C4-2B (cell line): ENCODE results near the gene TNFRSF21.

Source experiments
- H3K27ac ChIP-seq: fragments of 450-650 bp; 2 replicates; pipeline ENCODE4 v1.5.1; 2017
- CTCF ChIP-seq: fragments of 450-650 bp; conservative IDR thresholded peaks from 2 replicates; pipeline ENCODE4 v1.5.1; 2017; ENCODE audit warnings: mild to moderate bottlenecking
- ZFX ChIP-seq: fragments of 450-650 bp; IDR thresholded peaks from 2 replicates; pipeline ENCODE4 v1.6.1; 2017

TNFRSF21 gene

DNA sequence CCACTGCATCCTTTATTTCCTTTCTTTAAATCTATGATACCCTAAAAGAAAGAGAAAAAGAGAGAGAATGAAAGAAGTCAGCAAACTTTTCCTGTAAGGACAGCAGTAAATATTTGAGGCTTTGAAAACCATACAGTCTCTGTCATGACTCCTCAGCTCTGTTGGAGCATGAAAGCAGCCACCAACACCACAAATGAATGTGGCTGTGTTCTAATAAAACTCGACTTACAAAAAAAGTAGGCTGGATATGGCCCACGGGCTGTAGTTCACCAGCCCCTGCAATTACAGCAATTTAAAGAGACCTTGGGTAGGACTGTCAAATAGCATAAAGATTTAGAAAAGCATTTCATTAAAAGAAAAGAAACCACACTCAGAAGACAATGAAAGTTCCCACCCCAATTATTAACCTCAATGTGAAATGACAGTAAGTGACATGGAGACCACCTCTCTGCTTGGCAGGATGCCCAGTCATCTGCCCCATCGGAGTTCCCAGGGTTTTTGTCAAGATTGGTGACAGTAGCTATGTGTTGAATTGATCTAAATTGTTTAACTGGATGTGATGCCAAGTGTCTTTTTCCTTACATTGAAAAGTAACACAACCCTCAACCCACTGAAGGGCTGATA, 50.9 kb downstream of the TNFRSF21 start:
- no peak overlapping the region for H3K27ac ChIP-seq
- TF ChIP-seq CTCF: no peak
- TF ChIP-seq ZFX: no peak

DNA sequence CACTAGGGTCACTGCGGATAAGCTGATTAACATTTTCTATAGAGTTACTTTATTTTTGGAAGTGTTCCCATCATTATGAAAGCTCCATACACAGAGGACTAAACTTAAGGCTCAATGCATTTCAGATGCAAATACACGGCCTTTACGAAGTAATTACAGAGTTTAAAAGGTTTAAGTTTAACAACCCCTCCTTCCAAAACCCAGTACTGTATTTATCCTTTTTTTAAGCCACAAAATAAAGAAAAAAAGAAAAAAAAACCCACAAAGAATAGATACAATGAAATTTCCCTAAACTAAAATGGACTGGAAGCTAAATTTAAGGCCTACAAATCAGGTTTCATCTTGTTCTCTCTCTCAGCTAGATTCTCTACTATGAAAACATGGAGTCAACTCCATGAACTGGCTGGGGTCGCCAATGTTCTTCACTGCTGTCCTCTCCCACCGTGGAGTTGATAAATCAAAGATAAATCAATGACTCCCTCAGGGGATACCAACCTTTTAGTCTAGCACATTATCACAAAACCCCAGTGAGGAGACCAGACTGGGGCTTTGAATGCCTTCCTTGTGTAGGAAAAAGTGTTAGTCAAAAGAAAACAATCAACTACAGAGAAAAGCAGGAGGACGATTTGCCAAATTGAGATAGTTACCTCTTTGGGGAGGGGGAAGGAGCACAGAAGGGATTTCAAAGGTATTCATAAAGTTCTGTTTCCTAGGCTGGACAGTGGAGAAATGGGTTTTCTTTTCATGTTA, 52.5 kb downstream of the TNFRSF21 start:
- no peak for TF ChIP-seq CTCF
- TF ChIP-seq ZFX: no peak

DNA sequence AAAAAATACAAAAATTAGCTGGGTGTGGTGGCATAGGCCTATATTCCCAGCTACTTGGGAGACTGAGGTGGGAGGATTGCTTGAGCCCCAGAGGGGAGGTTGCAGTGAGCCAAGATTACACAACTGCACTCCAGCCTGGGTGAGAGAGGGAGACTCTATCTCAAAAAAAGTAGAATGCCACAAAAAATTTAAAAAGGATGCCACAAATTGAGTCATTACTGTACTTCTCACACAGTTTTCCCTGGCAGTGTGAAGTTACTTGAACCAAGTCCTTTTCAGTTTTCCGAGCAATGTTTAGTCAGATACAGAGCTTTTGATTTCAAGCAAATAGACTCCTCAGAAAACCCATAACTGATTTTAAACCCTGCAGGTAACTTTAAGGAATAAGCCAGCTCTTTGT, 53.3 kb downstream of the TNFRSF21 start:
- H3K27ac ChIP-seq: no peak overlapping the region
- TF ChIP-seq CTCF: no peak
- no peak for TF ChIP-seq ZFX

More for the DNA sequence above, 52.5 kb downstream of the TNFRSF21 start:
- H3K27ac ChIP-seq: no peak overlapping the region

DNA sequence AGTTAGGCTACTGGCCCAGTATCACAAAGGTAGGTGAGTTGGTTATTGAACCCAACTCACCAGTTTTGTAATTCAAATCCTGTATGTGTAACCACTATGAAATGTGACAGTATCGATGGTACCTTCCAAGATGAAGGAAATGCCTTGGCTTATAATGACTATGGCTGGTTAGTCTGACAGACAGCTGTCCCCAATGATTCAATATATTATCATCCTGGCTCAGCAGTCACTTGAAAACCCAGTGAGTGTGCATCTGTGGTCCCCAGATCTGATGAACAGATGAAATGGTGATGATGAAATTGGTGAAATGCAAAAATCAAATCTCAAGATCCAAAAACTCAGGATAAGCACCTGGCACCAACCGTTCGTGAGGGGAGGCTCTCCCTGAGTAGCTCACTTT, 54.8 kb downstream of the TNFRSF21 start:
- TF ChIP-seq CTCF: no peak
- TF ChIP-seq ZFX: no peak
- no peak overlapping the region for H3K27ac ChIP-seq

DNA sequence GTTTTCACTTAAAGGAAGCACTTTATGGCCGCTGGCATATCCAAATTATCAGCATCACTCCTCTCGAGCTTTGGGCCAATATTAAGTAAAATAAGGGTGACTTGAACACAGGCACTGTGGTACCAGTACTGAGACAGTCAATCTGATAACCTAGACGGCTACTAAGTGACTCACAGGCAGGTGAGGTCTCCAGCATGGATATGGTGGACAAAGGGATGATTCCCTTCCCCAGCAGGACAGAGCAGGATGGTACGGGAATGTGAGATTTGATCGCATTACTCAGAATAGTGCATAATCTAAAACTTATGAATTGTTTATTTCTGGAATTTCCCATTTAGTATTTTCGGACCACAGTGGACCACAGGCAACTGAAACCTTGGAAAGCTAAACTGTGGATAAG, 55.7 kb downstream of the TNFRSF21 start:
- H3K27ac ChIP-seq: no peak overlapping the region
- TF ChIP-seq ZFX (no peak), CTCF (no peak)

- H3K27ac ChIP-seq: no peak overlapping the region
- TF ChIP-seq CTCF: no peak
- TF ChIP-seq ZFX: no peak
Measured at GRCh38 chr6:47253136-47253535, 56.6 kb downstream of the TNFRSF21 start.

DNA sequence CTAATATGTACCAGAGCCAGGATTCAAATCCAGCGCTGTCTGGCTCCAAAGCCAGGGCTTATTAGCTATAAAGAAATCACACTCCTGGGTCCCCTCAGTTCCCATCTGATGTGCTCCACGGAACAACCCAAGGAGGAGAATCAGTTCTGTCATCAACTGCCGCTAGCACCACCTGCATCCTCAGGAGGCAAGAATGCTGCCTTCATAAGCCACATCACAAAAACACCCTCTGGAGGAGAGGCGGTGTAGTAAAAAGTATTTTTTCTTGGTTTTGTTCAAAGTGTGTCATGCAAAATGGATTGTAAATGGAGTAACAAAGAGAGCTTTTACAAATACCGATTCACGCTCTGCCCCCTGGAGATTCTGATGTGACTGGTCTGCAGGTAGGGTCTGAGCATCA, 57.1 kb downstream of the TNFRSF21 start:
- TF ChIP-seq CTCF (no peak), ZFX (no peak)
- no peak overlapping the region for H3K27ac ChIP-seq
